ENCODE data around the gene PYGO2.
A peak's percentile ranks its signal among the peaks of the same experiment; 100 is the strongest.
"Not testable (repeated sequence)": the region's sequence is repeated elsewhere in the genome, so short reads cannot be mapped to it uniquely, and the experiment has no call there.

Gene PYGO2

DNA sequence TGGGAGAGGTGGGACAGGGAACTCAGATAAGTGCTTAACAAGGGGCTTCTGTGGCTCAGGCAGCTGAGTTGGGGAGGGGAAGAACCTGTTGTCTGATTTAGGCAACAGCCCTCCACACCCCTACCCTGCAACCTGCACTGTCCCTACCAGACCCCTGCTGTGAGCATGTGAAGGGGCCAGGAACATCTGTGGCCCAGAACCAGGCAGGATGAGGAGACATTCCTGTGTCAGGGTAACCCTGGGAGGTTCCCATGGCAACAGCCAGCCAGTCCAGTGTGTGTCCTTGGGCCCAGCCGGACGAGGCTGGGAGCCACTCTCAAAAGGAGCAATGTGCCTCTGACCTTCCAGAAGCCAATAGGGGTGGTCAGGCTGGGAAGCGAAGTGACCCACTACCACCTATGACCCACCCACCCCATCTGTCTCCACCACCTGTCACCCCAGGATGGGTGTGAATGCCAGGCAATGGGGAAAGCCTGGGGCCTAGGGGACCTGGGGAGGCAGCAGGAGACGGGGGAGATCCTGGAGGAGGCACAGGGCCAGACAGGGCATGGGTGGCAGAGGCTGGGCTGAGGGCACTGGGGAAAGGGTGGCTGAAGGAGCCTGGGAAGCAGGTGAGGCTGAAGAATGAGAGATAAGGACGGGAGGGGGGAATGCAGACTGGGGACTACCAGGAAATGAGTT is 20.1 kb downstream of the PYGO2 start:
- DNase-seq (ENCODE audit: low read depth) = no peak

DNA sequence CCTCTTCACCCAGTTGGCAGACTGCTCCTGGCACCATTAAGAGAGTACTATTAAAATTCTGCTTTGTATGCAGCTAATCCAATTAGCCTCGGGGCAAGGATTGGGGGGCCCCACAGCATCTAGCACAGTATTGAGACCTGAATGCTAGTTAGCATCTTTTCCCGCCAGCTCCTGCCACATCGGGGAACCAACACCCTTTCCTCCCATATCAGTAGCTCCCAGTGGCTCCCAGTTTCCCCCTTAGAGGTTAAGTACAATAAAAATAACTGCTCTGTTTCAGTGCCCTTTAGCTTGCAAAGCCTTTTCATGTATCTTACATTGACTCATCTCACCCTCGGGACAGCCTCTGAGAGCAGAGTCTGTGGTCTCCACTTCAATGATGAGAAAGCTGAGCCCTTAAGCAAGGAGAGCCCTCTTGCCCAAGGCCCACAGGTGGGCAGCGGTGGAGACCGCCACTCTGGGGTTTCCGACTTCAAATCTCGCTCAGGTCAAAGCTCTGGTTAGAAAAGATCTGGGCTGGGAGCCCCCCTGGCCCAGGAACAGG is 20.9 kb downstream of the PYGO2 start:
- no peak for DNase-seq (ENCODE audit: low read depth)

DNA sequence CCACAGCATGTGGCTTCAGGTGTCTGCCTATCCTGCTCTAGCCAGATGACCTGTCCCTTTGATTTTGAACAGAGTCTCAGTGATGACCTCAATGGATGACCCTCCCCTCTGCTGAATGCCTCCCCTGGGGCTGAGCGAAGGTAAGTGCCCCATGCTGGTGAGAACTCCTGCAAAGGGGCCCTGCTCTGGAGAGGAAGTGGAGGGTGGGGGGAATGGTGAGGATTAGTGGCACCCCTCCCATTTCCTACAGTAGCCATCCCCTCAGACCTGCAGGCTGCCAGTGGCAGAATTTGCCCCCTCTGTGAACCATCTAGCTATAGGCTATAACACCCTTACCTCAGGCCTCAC is 21.4 kb downstream of the PYGO2 start:
- DNase-seq (ENCODE audit: low read depth) = no peak

DNA sequence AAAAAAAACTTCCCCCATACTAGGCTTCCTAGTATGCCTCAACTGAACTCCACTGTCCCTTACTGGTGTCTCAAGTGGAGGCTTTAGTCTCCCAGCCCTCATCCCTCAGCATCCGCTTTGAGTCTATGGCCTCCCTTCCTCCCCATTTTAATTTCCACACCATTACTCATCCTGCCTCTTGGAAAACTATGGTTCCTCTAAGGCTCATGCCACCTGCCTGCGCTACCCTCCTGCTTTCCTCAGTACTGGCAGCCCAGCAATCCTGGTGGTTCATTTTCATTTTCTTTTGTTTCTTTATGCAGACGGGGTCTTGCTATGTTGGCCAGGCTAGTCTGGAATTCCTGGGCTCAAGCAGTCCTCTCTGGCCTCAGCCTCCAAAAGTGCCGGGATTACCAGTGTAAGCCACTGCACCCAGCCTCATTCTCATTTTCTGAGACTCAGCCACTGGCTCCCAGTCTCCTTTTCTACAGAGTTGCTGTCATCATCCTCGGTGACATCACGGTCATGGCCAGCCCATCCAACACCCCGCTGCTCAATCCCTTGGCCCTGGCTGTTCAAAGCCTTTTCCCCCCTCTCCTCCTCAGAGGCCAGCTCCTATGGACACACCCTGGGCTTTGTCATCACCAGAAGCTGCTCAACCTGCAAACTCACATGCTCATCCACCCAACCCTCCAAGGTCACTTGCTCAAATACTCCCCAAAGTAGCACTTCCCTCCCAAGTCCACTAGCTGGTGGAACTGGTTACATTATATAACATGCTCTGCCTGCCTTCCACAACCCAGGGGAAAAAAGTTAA is 22.8 kb downstream of the PYGO2 start:
- no peak for DNase-seq (ENCODE audit: low read depth)

DNA sequence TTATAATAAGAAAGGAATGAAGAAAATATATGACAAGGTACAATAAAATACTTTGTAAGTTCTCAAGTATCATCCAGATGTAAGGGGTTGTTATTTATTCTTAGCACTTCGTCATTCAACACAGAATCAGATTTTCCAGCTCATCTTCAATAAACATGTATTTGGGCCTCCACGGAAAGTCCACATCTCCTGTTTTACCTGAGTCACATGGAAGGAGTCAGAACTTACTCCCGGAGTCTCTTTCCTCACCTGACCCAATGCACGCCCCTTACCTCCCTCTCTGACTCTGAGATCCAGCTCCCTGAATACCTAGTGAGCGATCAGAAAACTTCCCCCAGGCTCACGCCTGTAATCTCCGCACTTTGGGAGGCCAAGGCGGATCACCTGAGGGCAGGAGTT is 23.6 kb downstream of the PYGO2 start:
- DNase-seq (ENCODE audit: low read depth) = no peak

DNA sequence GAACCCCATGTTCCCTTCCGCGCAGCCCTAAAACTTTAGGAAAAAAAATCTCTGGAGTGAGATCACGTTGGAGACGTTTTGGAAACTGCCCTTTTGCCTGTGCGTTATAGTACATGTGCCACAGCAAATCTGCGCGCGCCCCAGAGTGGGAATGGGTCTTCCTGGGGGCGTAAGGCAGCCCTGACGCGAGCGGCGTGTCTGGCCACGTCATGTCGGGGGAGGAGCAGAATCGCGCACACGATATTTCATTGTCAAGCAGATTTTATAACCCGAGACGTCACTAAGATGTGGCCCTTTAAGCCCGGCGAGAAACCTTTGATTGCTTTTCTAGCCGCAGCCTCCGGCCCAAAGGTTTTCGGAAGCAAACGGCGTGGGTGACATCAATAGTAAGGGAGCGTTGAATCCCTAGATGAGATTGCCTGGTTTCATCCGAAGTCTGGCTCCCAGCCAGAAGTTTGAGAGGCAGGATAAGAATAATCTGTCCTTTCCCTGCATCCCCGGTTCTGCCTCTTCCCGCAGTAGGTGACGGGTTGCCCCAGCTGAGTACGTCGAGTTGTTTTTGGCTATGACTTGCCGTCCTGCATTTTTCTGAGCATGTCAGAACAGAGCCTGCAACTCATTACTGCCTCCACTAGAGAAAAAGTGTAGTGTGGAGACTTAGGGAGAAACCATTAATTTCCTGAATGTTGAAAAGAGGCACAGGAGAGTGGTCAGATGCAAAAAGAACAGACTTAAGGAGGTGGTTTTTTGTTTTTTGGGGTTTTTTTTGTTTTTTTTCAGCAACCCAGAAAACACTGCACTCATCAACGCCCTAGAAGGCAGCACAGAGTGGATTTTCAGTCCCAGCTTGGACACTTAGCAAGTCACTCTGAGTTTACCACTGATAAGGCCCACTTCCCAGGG is 24.2 kb downstream of the PYGO2 start:
- DNase-seq (ENCODE audit: low read depth) = peak; percentile 90

DNA sequence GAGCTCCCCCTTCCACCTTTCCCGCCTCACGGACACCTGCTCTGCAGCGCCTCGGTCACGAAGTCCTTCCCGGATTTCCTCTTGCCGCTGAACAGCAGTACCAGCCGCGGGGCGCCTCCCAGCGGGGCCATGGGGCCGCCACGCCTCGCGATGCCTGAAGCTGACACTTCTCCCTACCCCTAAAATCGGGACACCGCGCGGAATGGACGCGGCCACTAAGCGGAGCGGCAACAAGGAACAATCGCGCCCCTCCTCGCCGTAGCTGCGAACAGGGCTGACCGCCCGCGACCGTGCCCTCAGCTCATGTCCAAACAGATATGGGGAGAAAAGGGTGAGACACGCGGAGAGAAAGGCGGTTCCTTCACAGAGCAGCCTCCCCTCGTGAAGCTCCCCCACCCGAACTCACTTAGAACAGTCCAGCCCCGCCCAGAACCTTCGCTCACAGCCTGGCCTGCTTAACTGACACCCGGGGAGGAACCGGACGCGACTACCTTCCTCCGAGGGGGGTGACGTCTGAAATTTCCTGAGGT is 25.0 kb downstream of the PYGO2 start, which contains the start of gene PMVK:
PMVK (minus strand) TSS at position 165 of the 530 bp plus-strand sequence; CDS start at position 131, 34 bp downstream.
- peak; percentile 94 for DNase-seq (ENCODE audit: low read depth)

DNA sequence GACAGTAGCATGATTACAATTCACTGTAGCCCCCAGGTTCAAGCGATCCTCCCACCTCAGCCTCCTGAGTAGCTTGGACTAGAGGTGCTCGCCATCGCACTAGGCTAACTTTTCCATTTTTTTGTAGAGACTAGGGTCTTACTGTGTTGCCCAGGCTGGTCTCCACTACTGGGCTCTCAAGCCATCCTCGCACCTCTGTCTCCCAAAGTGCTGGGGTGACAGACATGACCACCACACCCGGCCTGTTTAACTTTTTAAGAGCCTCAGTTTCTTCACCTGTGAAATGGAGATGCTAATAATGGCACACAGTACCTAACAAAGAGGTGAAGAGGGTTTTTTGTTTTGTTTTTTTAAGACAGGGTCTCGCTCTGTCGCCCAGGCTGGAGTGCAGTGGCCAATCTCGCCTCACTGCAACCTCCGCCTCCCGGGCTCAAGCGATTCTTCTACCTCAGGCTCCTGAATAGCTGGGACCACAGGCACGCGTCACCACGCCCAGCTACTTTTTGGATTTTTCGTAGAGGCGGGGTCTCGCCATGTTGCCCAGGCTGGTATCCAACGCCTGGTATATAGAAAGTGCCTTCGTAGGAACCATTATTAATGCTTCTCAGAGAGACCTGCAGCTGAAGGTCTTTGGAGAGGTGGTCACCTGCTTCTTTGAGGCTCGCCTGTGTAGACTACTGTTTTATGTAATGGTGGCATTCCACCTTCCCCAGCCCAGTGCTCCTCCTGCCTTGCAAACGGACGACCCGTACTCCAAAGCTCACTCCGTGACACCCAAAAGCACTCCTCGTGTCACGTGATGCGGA is 25.6 kb downstream of the PYGO2 start:
- no peak for DNase-seq (ENCODE audit: low read depth)

DNA sequence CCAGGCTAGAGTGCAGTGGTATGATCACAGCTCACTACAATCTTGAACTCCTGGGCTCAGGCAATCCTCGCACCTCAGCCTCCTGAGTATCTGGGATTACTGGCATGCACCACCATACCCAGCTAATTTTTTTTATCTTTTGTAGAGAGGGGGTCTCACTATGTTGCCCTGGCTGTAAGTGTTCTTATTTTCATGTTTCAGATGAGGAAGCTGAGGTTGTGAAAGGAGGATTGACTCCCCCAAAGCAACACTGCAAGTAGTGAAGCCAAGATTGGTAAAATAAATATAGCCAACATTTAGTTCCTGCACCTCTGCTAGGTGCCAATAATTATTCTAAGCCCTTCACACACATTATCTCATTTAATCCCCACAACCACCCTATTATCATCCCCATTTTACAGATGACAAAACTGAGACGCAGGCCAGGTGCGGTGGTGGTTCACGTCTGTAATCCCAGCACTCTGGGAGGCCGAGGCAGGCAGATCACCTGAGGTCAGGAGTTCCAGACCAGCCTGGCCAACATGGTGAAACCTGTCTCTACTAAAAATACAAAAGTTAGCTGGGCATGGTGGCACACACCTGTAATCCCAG is 27.1 kb downstream of the PYGO2 start:
- no peak for DNase-seq (ENCODE audit: low read depth)

DNA sequence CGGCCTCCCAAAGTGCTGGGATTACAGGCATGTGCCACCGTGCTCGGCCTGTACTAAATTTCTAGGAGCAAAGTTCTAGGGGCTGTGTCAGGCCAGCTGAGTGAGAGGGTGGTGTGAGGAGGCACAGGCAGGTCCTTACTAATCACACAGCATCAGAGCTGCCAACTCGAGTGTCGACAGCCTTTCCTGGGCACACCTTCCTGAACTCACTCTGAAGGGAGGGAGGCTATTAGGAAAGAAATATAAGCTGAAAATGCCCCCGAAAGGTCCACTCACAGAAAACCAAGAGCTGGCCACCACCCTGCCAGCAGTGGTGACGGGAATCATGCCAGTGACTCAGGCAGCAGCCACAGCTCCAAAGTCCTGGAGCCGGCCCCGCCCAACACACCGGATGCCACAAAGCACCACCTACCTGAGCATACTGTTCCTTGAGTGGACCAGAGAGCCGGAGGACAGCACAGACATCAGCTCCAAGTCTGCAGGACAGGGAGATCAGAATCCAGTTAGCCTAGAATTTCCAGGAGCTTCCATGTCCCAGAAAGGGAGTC is 29.6 kb downstream of the PYGO2 start:
- DNase-seq (ENCODE audit: low read depth) = no peak

DNA sequence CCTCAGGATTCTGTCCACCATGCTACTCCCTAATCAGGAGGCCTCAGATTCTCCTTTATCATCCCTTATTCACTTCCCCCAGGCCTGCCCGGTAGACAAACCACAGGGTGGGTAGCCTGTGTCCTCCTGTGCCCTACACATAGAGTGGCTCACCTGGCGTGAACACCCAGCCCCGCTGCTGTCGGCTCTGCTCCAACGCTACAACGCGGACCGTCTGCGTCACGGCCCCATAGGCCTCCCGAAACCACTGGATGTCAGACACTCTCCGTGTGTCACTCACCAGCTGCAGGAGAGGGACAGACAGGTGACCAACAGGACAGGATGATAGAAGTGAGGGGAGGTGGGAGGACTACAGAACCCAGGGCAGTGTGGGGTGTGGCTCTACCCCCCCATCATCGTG is 35.4 kb downstream of the PYGO2 start:
- DNase-seq (ENCODE audit: low read depth) = no peak

DNA sequence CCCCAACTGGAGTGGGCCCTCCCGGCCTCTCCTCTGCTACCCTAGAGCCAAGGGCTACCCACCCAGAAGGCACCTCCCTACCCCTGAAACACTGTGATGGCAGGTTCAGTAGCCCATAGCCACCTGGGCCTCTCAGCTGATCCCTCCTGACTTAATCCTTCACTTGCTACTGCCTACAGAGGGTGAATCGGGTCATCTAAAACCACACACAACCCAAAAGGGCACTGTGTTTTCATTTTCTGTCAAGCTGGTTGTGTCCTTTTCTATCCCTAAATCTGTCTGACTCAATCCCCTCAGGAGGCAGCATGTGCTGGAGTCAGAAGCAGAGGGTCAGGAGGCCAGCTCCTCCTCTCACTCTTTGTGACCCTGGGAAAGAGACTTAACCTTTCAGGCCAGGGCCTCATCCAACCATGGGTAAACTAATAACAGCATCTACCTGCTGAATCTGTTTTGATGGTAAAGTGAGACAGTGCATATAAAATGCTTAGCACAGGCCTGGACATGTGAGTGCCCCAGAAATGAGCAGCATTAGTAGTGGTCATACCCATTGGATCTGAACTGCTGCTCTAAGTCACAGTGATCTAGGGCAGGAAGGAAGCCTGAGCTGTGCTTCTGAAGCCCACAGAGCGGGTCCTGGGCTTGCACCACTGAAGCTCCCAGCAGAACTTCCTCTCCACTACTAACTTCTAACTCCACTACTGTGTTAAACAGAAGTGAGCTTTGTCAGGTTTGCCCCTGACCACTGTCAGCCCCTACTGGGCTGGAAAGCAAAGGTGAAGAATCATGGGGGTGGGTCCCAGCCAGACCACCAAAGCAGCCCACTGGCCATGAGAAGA is 36.0 kb downstream of the PYGO2 start:
- DNase-seq (ENCODE audit: low read depth) = no peak

DNA sequence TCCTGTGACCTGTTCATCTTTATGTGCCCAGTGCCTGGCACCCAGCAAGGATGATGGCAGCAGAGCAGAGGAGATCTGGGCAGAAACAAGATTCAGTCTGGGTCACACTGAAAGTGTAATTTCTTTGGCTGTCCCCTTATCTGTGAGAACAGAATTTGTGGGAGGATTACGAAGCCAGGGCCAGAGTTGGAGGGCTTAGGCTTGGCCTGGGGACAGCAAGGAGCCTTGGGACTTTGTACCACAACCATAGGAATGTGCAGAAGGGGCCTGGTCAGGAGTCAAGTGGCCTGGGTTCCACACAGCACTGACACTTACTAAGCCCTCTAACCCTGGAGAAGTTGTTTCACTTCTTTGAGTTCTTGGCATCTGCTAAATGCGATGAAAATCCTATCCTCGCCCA is 37.9 kb downstream of the PYGO2 start:
- no peak for DNase-seq (ENCODE audit: low read depth)

DNA sequence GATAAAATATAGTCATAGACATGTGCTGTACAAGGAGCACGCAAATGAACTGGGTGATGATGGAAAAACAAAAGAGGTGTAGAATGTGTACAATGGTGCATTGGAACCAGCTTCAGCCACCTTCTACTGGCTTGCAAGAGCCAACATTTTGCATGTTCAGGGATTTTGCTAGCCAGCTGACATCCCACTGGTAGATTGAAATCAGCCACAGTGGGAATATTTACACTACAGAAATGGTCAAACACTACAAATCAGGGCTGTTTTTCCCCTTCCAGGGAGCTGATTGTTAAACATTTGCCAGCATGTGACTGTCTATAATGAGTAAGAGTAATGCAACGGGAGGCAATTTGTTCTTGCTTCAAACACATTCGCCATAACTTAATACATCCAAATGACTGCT is 48.3 kb downstream of the PYGO2 start:
- DNase-seq (ENCODE audit: low read depth) = no peak

DNA sequence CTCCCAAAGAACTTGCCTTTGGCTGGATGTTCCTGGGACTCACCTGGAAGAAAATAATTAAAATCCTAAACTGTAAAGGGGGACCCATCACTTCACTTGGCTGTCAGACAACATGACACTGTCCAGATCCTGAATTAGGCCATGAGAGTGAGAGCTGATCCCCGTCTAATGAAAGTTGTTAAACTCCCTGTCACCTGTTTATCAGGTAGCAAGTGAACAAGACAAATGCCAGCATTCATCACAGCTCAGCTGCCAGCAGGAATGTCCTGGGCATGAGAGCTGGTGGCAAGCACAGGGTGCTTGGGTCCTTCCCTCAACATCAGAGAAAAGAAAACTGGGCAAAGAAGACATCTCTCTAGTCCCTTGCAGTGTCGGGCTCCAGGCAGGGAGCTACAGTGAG is 48.8 kb downstream of the PYGO2 start:
- DNase-seq (ENCODE audit: low read depth) = no peak

DNA sequence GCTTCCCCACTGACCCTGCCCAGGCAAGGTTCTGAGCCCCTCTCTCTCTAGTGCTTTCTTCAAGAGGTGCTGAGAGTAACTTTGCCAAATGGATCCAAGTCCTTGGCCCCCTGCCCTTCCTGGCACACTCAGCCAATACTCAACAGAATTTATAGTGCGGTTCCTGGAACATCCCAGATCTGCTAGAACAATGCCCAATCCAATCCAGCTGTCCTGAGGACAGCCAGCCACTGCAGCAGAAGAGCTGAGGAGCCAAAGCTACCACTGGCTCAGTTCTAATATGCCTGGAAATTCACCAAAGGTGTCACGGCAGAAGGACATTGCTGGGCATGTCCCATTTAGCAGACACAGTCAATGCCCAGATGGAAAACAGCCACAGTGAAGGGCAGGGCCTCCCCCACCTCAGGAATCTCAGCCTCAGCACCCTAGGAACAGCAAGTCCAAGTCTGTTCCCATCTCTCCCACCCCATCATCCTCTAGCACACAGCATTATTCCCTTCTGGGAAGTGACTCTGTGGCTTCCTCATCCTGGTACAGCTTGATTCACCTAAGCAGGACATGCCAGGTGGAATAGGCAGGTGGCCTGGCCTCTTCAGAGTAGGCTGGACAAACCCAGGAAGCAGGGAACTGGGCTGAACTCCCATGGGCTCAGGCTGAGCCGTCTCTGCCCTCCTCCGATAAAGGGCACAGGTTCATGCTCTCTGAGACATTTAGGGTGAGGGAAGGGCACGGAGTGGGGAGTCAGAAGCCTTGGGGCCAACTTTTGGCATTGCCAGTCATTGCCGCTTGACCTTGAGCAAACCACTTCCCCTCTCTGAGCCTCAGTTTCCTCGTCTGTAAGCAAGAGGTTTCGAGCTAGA is 49.7 kb downstream of the PYGO2 start:
- no peak for DNase-seq (ENCODE audit: low read depth)

DNA sequence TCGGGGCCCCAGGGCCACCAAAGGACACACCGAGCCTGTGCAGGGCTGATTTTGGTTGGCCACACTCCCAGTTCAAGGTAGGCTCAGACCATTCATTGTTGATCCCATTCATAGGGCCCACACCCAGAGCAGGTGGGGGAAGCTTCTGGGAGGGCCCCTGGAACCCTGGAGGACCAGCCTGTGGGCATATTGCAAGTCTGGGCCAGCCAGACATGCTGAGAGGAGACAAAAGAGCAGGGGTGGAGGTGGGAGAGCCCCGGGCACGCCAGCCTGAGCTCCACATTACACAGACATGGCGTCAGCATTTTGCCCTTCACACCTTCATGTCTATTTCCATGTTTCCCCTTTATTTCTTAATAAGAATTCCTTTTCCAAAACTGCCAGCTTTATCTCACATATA is 50.7 kb downstream of the PYGO2 start:
- no peak for DNase-seq (ENCODE audit: low read depth)

DNA sequence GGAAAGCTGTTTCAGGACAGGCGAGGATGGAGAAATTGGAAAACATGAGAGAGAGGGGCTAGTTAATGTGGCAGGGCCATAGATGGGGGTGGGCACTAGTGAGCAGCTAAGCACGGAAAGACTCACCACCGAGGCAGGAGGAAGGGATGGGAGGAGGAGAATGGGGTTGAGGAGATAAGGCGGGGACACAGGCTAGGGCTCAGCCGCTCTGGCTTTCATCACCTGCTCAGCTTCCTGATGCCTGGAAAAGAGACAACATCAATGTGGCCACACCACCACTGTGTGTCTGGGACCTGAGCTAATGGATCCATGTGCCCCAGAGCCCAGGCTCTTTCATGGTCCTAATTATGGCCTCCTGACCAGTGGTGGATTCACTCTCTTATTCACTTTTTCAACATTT is 52.6 kb downstream of the PYGO2 start:
- DNase-seq (ENCODE audit: low read depth) = no peak

DNA sequence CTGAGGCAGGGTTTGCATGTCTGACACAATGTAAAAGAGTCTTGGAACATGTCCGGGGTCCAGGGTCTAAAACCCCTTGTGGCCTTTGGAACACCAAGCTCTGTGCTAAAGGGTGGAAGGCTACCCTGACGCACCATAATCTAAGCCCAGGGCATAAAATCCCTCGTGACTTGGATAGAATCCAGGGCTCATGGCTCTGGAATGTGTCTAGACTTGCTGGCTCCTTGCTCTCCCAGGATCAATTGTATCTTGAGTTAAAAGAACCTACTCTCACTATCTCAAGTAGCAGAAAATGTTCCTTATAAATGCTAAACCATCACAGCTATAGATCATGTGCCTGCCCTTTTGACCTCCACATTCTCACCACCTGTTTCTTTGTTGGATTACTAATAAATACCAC is 53.5 kb downstream of the PYGO2 start:
- not testable (repeated sequence) for DNase-seq (ENCODE audit: low read depth)
